ENCODE data around the gene TET2. TPM values are rescaled to one million over a fixed set of nuclear protein-coding genes. Genes with fewer than 3 reads are reported as not detected.
A peak's percentile ranks its signal among the peaks of the same experiment; 100 is the strongest.

The TET2 gene
- total and polyA plus RNA-seq, 2 donors from 2014 or later: 1.8 to 31.5 TPM

- TF ChIP-seq CTCF (IDR thresholded peaks at IDR 0.05; ENCODE audit: borderline replicate concordance, extremely low read depth, insufficient read depth): no peak
- H3K27me3 ChIP-seq (ENCODE audit: control insufficient read depth, insufficient read depth, low read length): no peaks in the 10 kb centered on the region
Measured at GRCh38 chr4:105162123-105162796, 15.6 kb downstream of the TET2 start.

GRCh38 chr4:105164548-105164947 lies 17.9 kb downstream of the TET2 start:
- no peak for DNase-seq
- Histone ChIP-seq H3K9me3 (ENCODE audit: control insufficient read depth in 2 of 3, insufficient read depth in 1 of 3, low read length in 3 of 3) (no peaks in the 10 kb centered on the region), H3K27me3 (ENCODE audit: control insufficient read depth, insufficient read depth, low read length) (no peaks in the 10 kb centered on the region), H3K4me1 (ENCODE audit: control insufficient read depth in 2 of 3, insufficient read depth in 2 of 3, low read depth in 1 of 3, low read length in 3 of 3) (peaks cover 0 to 3% (median 0%) of the 10 kb centered on the region in 3 donors), H3K4me3 (ENCODE audit: low read length in 3 of 3) (no peak overlapping the region), H3K27ac (ENCODE audit: low read depth in 2 of 2, low read length in 2 of 2) (no peak overlapping the region), H3K9ac (ENCODE audit: low read length in 3 of 3) (no peak overlapping the region), H3K36me3 (ENCODE audit: control insufficient read depth in 2 of 3, insufficient read depth in 3 of 3, low read length in 3 of 3) (no peaks in the 10 kb centered on the region)
- FAIRE-seq: no peak
- no peak for TF ChIP-seq CTCF (IDR thresholded peaks at IDR 0.05; ENCODE audit: borderline replicate concordance, extremely low read depth, insufficient read depth)
- intact Hi-C loops (cut with DNase I): no loop called here

More at GRCh38 chr4:105162123-105162796, 15.6 kb downstream of the TET2 start:
- H3K36me3 ChIP-seq (ENCODE audit: control insufficient read depth in 2 of 3, insufficient read depth in 3 of 3, low read length in 3 of 3): no peaks in the 10 kb centered on the region
- H3K27ac ChIP-seq (ENCODE audit: low read depth in 2 of 2, low read length in 2 of 2): no peak overlapping the region
- H3K9ac ChIP-seq (ENCODE audit: low read length in 3 of 3): no peak overlapping the region
- H3K4me1 ChIP-seq (ENCODE audit: control insufficient read depth in 2 of 3, insufficient read depth in 2 of 3, low read depth in 1 of 3, low read length in 3 of 3): peaks cover 0 to 9% (median 0%) of the 10 kb centered on the region in 3 donors
- intact Hi-C loops (cut with DNase I): no loop called here
- FAIRE-seq (no peak), DNase-seq (no peak)
- H3K9me3 ChIP-seq (ENCODE audit: control insufficient read depth in 2 of 3, insufficient read depth in 1 of 3, low read length in 3 of 3): no peaks in the 10 kb centered on the region
- H3K4me3 ChIP-seq (ENCODE audit: low read length in 3 of 3): no peak overlapping the region

- DNase-seq (no peak), FAIRE-seq (peak; percentile 23)
- H3K9me3 ChIP-seq (ENCODE audit: control insufficient read depth in 2 of 3, insufficient read depth in 1 of 3, low read length in 3 of 3): no peaks in the 10 kb centered on the region
- no peak for TF ChIP-seq CTCF (IDR thresholded peaks at IDR 0.05; ENCODE audit: borderline replicate concordance, extremely low read depth, insufficient read depth)
- no peak overlapping the region for H3K4me3 ChIP-seq (ENCODE audit: low read length in 3 of 3)
- intact Hi-C loops (cut with DNase I): no loop called here
- no peak overlapping the region for H3K27ac ChIP-seq (ENCODE audit: low read depth in 2 of 2, low read length in 2 of 2)
- no peak overlapping the region for H3K9ac ChIP-seq (ENCODE audit: low read length in 3 of 3)
- peaks cover 0 to 3% (median 0%) of the 10 kb centered on the region in 3 donors for H3K4me1 ChIP-seq (ENCODE audit: control insufficient read depth in 2 of 3, insufficient read depth in 2 of 3, low read depth in 1 of 3, low read length in 3 of 3)
- H3K36me3 ChIP-seq (ENCODE audit: control insufficient read depth in 2 of 3, insufficient read depth in 3 of 3, low read length in 3 of 3): no peaks in the 10 kb centered on the region
- no peaks in the 10 kb centered on the region for H3K27me3 ChIP-seq (ENCODE audit: control insufficient read depth, insufficient read depth, low read length)
Measured at GRCh38 chr4:105166066-105166465, 19.4 kb downstream of the TET2 start.
